ENCODE measurements around the gene NECAB3. TPM values are rescaled to one million over a fixed set of nuclear protein-coding genes. Genes with fewer than 3 reads are reported as not detected.

Gene NECAB3
- total and polyA plus RNA-seq, 2 of the 4 experiments (the other 2 are of a cell fraction), result 8.6 to 28.4 TPM

GRCh38 chr20:33697129-33697528, 22.9 kb upstream of the NECAB3 start:
- no peak; the same call in 1 of the 2 replicates for ATAC-seq (ENCODE audit: low read depth)
- H2BK15ac ChIP-seq (ENCODE audit: low read depth, low read length), result no peak overlapping the region

More at GRCh38 chr20:33697129-33697528, 22.9 kb upstream of the NECAB3 start:
- no peak overlapping the region for H2BK20ac ChIP-seq (ENCODE audit: low read depth, low read length)
- no peak overlapping the region for H3K27ac ChIP-seq (ENCODE audit: insufficient read depth, low read length)
- no peak overlapping the region for H3K56ac ChIP-seq (ENCODE audit: extremely low read depth, insufficient read depth, low read length)
- no peak overlapping the region for H3K4ac ChIP-seq (ENCODE audit: low read depth, low read length)
- H3K4me3 ChIP-seq (ENCODE audit: insufficient read depth, low read depth, low read length), result no peak overlapping the region
- TF ChIP-seq, protein P1, sequence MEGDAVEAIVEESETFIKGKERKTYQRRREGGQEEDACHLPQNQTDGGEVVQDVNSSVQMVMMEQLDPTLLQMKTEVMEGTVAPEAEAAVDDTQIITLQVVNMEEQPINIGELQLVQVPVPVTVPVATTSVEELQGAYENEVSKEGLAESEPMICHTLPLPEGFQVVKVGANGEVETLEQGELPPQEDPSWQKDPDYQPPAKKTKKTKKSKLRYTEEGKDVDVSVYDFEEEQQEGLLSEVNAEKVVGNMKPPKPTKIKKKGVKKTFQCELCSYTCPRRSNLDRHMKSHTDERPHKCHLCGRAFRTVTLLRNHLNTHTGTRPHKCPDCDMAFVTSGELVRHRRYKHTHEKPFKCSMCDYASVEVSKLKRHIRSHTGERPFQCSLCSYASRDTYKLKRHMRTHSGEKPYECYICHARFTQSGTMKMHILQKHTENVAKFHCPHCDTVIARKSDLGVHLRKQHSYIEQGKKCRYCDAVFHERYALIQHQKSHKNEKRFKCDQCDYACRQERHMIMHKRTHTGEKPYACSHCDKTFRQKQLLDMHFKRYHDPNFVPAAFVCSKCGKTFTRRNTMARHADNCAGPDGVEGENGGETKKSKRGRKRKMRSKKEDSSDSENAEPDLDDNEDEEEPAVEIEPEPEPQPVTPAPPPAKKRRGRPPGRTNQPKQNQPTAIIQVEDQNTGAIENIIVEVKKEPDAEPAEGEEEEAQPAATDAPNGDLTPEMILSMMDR (conservative IDR thresholded peaks at IDR 0.05; ENCODE audit: low read depth, low read length), result no peak
- TF ChIP-seq RAD21 (IDR thresholded peaks at IDR 0.05; ENCODE audit: low read length), result no peak
- TF ChIP-seq CEBPB (IDR thresholded peaks at IDR 0.05; ENCODE audit: low read depth, low read length), result no peak
- no peak for TF ChIP-seq NFE2L2 (IDR thresholded peaks at IDR 0.05; ENCODE audit: low read depth, low read length)
- no peak for TF ChIP-seq MAFK (IDR thresholded peaks at IDR 0.05; ENCODE audit: low read depth, low read length)
- TF ChIP-seq CHD1 (IDR thresholded peaks at IDR 0.05; ENCODE audit: low read depth, low read length), result no peak
- TF ChIP-seq SMC3 (IDR thresholded peaks at IDR 0.05; ENCODE audit: low read depth, low read length), result no peak
- TF ChIP-seq RCOR1 (IDR thresholded peaks at IDR 0.05; ENCODE audit: insufficient replicate concordance, low read length), result no peak
- TF ChIP-seq BHLHE40 (IDR thresholded peaks at IDR 0.05; ENCODE audit: low read depth, low read length), result no peak
- no peak for TF ChIP-seq FOS (IDR thresholded peaks at IDR 0.05; ENCODE audit: low read depth, low read length)
- TF ChIP-seq MAZ (IDR thresholded peaks at IDR 0.05; ENCODE audit: borderline replicate concordance, low read depth, low read length), result no peak
- TF ChIP-seq RFX5 (IDR thresholded peaks at IDR 0.05; ENCODE audit: low read depth, low read length), result no peak
- TF ChIP-seq ELK1 (IDR thresholded peaks at IDR 0.05; ENCODE audit: borderline replicate concordance, low read depth, low read length), result no peak
- H3K18ac ChIP-seq (ENCODE audit: low read depth, low read length), result no peak overlapping the region
- DNase-seq, result peak; percentile 44
- dilution Hi-C loops (cut with HindIII; ENCODE audit: low sequenced_read_pairs, unreplicated experiment) (no loop called here), intact Hi-C loops (cut with micrococcal nuclease) (no loop called here), in situ Hi-C loops (cut with MboI; ENCODE audit: low sequenced_read_pairs) (no loop called here)
- BruUV-seq (replicated peaks), result no TSS peak
- H3K9me3 ChIP-seq (ENCODE audit: control insufficient read depth, insufficient read depth, low read length), result no peaks in the 10 kb centered on the region
- H4K5ac ChIP-seq (ENCODE audit: low read depth, low read length), result no peak overlapping the region
- POLR2A ChIA-PET (ENCODE audit: unreplicated experiment), result no interaction called here
- CTCF ChIA-PET, result no interaction called here
- no peak overlapping the region for H4K91ac ChIP-seq (ENCODE audit: insufficient read depth, low read depth, low read length)
- no peak overlapping the region for H2AFZ ChIP-seq (replicated peaks; ENCODE audit: low read length, poor library complexity)
- no peak overlapping the region for H2BK5ac ChIP-seq (ENCODE audit: low read depth, low read length, poor library complexity, severe bottlenecking)
- no peaks in the 10 kb centered on the region for H4K20me1 ChIP-seq (ENCODE audit: insufficient read depth, low read length)
- H4K8ac ChIP-seq (ENCODE audit: low read depth in 2 of 2, low read length in 2 of 2), result no peak overlapping the region
- no peaks in the 10 kb centered on the region for H3K36me3 ChIP-seq (ENCODE audit: control insufficient read depth, insufficient read depth, low read length)
- H3K9me1 ChIP-seq (ENCODE audit: insufficient read depth, low read length), result no peaks in the 10 kb centered on the region
- no peak overlapping the region for H2AK5ac ChIP-seq (ENCODE audit: low read depth, low read length)
- H2AK9ac ChIP-seq (replicated peaks; ENCODE audit: low read depth, low read length, poor library complexity), result no peak overlapping the region
- H3K23ac ChIP-seq (ENCODE audit: low read depth, low read length), result no peak overlapping the region
- no peak overlapping the region for H3K14ac ChIP-seq (replicated peaks; ENCODE audit: low read depth, low read length)
- H3K9ac ChIP-seq (ENCODE audit: low read depth, low read length), result no peak overlapping the region
- H3K4me1 ChIP-seq (ENCODE audit: control insufficient read depth, insufficient read depth, low read length), result no peaks in the 10 kb centered on the region
- H3K79me1 ChIP-seq (ENCODE audit: low read depth in 1 of 2, low read length in 2 of 2), result no peaks in the 10 kb centered on the region
- 84% methylated on average over 7 of the region's 8 CpGs; no CpG with 5 or more reads in 1 of the 2 experiments for WGBS, 2 experiments (ENCODE audit: extremely low coverage in 2 of 2, insufficient read length in 1 of 2)
- H3K27me3 ChIP-seq (ENCODE audit: control insufficient read depth, insufficient read depth, low read length), result no peaks in the 10 kb centered on the region
- H3K4me2 ChIP-seq (ENCODE audit: low read depth, low read length), result no peak overlapping the region
- H2BK120ac ChIP-seq (ENCODE audit: low read depth, low read length), result no peak overlapping the region

All from IMR-90 (cell line).